SK-MEL-5 (cell line): ENCODE measurements around the gene PPA1. TPM values are rescaled to one million over a fixed set of nuclear protein-coding genes. Genes with fewer than 3 reads are reported as not detected.
"Not testable (repeated sequence)": the region's sequence is repeated elsewhere in the genome, so short reads cannot be mapped to it uniquely, and the experiment has no call there.

Source experiments
- DNase-seq: peaks from one replicate; pipeline ENCODE4 v3.0.0-alpha.2; 2016; ENCODE audit warnings: low read depth, low spot score
- in situ Hi-C: cut with HindIII; loops from 2 replicates; pipeline ENCODE4 v1.10.0; 2016; ENCODE audit warnings: low sequenced_read_pairs, high pct_unique_total_duplicates, low pct_unique_long_range_greater_than_20kb
- total RNA-seq: library from RNA; depleted of rRNA; stranded (reverse); fragments of >200 nt; shearing (Covaris generic); gene quantifications from 2 replicates; pipeline ENCODE4 v1.2.3, GENCODE V29; 2014

Gene PPA1
- total RNA-seq, 1 experiment from 2014 or later, result 183 TPM

- DNase-seq, result peak; percentile 9
- in situ Hi-C loops, result loop anchor here (25.0 kb wide), 1 partner anchor 105 kb away; no protein-coding TSS in a partner anchor
Measured at GRCh38 chr10:70232155-70232858, 922 bp downstream of the PPA1 start.

GRCh38 chr10:70228491-70228890 lies 4.7 kb downstream of the PPA1 start:
- in situ Hi-C loops, result loop anchor here (25.0 kb wide), 1 partner anchor 109 kb away; no protein-coding TSS in a partner anchor
- no peak for DNase-seq

- in situ Hi-C loops, result loop anchor here (25.0 kb wide), 1 partner anchor 110 kb away; no protein-coding TSS in a partner anchor
- no peak for DNase-seq
Measured at GRCh38 chr10:70227548-70228320, 5.5 kb downstream of the PPA1 start.

GRCh38 chr10:70223728-70224127 lies 9.5 kb downstream of the PPA1 start:
- in situ Hi-C loops, result no loop called here
- no peak for DNase-seq

DNA sequence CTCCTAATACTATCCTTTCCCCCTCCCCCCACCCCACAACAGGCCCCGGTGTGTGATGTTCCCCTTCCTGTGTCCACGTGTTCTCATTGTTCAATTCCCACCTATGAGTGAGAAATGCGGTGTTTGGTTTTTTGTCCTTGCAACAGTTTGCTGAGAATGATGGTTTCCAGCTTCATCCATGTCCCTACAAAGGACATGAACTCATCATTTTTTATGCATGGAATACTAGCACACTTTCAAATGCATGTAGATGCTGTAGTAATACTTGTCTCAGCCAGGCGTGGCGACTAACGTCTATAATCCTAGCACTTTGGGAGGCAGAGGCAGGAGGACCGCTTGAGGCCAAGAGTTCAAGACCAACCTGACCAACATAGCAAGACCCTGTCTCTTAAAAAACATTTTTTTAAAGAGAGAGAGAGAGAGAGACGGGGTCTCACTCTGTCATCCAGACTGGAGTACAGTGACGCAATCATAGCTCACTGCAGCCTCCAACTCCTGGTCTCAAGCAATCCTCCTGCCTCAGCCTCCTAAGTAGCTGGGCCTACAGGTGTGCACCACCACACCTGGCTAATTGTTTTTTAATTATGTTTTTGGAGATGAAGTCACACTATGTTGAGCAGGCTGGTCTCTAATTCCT lies 10.3 kb downstream of the PPA1 start:
- DNase-seq, in situ Hi-C loops: not testable (repeated sequence)

GRCh38 chr10:70222340-70222794 lies 10.9 kb downstream of the PPA1 start:
- in situ Hi-C loops, result no loop called here

DNA sequence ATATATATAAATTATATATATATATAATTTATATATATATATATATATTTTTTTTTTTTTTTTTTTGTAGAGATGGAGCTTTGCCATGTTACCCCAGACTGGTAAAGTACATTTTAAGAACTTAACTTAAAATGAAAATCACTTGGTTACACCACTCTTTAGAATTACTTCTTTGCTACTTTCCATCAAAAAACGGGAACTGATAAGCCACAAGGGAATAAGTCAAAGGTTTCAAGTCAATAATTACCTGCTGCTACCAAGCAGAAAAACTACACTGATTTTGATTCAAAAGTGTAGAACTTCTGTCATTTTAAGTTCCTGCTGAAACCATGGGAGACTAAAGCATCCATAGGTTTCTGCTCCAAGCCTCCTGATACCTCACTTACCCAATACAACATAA lies 12.2 kb downstream of the PPA1 start:
- in situ Hi-C loops, result no loop called here
- no peak for DNase-seq

More at GRCh38 chr10:70222340-70222794, 10.9 kb downstream of the PPA1 start:
- DNase-seq, result no peak

DNA sequence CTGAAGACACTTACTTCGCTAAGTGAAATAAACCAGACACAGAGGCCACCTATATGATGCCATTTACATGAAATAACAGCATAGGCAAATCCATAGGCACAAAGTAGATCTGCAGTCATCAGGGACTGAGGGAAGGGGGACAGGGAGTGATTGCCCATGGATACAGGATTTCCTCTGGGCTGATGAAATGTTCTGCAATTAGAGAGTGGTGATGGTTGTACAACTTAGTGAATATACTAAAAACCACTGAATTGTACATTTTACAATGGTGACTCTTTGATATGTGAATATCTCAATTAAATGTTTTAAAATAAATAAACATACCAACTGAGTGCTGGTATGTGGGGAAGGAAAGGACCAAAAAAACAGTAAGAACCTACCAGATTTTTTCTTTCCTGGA lies 20.4 kb downstream of the PPA1 start:
- in situ Hi-C loops, result no loop called here
- no peak for DNase-seq

- no peak for DNase-seq
- in situ Hi-C loops, result no loop called here
Measured at GRCh38 chr10:70212277-70212676, 21.0 kb downstream of the PPA1 start.

- in situ Hi-C loops, result no loop called here
- no peak for DNase-seq
Measured at GRCh38 chr10:70206762-70207161, 26.5 kb downstream of the PPA1 start.

DNA sequence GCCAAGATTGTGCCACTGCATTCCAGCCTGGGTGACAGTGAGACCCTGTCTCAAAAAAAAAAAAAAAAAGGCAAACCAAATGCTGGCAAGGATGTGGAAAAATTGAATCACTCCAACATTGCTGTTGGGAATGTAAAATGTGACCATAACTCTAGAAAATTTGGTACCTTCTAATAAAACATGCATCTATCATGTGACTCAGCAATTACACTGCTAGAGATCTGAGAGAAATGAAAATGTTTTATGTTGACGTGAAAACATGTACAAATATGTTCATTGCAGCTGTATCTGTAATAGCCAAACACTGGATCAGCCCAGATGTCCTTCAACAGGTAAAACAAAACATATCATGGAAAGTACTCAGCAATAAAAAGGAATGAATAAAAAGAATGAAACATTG lies 32.1 kb downstream of the PPA1 start:
- DNase-seq, result no peak
- in situ Hi-C loops, result no loop called here

GRCh38 chr10:70198696-70199466 lies 34.3 kb downstream of the PPA1 start:
- peak; percentile 29 for DNase-seq
- in situ Hi-C loops, result no loop called here

DNA sequence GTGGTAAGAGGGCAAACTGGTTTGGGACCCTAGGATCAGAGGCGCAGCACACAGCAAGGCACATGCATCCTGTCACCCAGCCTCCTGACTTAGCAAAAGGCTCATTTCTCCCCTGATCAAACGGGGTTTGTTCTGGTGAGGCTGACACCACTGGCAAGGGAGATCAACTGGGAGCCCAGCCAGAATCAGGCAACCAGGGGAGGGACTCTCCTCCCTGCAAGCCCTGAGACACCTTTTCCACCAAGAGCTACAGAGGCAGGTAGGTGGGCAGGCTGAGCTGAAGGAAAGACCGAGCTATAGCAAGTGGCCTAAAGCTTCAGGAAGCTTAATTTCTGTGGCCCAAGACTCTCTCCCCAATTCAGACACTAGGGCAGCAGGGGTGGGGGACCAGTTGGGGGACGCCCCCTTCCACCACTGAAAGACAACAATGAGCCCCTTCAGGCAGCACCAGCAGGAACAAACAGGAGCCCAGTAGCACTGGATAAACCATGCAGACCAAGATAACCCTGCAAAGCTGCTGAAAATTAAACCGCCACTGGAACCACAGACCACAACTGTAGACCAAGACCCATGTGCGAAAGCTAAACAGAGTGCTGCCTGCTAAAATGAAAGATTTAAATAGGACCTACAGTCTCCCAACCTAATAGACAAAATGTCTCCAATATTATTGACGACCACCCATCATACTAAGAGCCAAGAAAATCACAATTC lies 35.8 kb downstream of the PPA1 start:
- in situ Hi-C loops, result no loop called here
- DNase-seq, result no peak

DNA sequence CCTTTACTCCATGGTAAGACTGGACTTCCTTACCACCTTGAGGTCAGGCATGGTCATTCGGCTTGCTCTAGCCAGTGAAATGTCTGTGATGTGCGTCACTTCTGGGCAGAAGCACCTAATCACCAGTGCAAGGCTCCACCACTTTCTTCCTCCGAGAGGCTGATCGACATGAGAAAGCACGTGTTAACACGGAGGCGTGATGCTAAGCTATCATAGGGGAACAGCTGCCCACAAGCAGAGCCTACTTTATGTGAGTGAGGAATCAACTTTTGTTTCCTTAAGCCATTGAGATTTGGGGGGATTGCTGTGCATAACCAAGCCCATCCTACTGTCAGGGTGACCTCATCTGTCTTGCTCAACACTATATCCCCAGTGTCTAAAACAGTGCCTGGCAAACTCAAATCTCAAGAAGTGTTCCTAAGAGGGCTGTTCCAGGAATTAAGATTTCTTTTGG lies 39.8 kb downstream of the PPA1 start:
- DNase-seq, result no peak
- in situ Hi-C loops, result no loop called here

GRCh38 chr10:70192326-70192968 lies 40.8 kb downstream of the PPA1 start:
- in situ Hi-C loops, result no loop called here
- no peak for DNase-seq

GRCh38 chr10:70191972-70192305 lies 41.3 kb downstream of the PPA1 start:
- in situ Hi-C loops, result no loop called here
- no peak for DNase-seq
